Forelimb muscle (tissue), 1 donor: Measurements from ENCODE around the gene PLCH2. TPM values are rescaled to one million over a fixed set of nuclear protein-coding genes. Genes with fewer than 3 reads are reported as not detected.

Experiments
- DNase-seq: peaks from one replicate; pipeline ENCODE4 v3.0.0-alpha.2; 2013; ENCODE audit warnings: low read depth
- polyA plus RNA-seq: library from polyadenylated mRNA; unstranded; fragments of 120-200 nt; gene quantifications from one replicate; pipeline ENCODE4 v1.2.1, GENCODE V29; 2013; ENCODE audit not compliant: insufficient read length

PLCH2 gene
- polyA plus RNA-seq, 1 donor = 0.63 TPM

DNA sequence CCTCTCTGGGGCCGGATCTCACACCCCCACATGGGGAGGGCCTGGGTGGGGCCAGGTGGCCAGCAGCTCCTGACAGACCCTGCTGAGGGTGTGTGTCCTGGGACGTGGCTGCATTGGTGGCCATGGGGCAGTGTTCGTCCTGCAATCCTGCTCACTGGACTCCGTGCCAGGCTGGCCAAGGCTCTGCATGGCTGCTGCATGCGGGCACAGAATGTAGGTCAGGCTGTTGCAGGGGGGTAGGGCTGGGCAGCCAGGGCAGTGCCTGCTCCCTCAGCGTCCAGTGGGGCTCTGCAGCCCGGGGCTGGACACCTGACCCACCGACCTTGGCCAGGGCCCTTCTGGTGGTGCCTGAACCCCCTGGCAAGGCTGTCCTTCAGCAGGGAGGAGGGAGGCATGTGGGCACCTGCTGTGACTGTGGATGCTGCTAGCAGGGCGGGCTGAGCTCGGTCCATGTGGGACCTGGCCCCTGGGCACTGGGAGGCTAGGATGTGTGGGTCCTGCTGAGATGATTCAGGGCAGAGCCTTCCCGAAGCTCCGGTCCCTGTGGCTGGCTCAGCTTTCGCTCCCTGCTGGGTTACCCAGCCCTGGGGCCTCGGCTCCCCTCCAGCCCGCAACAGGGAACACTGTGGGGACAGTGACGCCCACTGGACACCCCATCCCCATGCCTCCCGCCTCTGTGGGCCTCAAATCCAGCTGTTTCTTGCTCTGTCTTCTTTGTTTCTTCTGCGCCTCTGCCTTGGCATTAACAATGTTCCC, 14.9 kb upstream of the PLCH2 start:
- DNase-seq = no peak

DNA sequence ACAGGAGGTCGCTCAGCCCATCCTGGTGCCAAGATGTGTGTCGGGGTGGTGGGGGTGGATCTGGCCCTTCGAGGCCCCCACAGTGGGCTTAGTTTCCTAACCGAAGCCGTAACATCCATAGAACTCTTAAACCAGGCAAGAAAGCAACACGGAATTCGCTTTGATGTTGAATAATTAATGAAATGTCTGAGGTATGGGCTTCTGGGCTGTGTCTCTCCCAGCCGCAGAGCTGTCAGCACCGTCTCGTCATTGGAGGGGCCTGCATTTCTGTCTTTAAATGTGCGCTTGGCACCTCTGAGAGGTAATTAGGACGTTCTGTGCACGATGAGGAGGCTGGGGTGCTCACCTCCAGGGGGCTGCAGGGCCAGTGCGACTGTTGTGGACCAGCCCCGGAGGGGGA, 13.3 kb upstream of the PLCH2 start:
- no peak for DNase-seq

DNA sequence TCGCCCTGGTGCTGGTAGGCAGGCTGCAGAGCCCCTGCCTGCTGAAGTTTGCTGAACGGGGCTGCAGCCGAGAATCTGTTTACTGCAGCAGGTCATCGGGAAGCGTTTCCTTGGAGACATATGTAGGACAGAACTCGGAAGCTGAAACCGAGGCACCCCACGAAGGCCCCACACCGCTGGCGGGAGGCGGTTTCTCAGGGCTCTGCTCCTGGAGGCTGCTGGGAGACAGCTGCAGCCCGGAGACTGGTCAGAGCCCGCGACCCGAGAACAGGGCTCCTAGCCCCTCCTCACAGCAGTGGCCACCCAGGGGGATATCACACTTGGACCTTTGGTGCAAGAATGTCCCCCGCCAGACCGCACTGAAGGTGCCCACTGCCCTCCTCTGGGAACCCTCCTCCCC, 12.7 kb upstream of the PLCH2 start:
- no peak for DNase-seq

DNA sequence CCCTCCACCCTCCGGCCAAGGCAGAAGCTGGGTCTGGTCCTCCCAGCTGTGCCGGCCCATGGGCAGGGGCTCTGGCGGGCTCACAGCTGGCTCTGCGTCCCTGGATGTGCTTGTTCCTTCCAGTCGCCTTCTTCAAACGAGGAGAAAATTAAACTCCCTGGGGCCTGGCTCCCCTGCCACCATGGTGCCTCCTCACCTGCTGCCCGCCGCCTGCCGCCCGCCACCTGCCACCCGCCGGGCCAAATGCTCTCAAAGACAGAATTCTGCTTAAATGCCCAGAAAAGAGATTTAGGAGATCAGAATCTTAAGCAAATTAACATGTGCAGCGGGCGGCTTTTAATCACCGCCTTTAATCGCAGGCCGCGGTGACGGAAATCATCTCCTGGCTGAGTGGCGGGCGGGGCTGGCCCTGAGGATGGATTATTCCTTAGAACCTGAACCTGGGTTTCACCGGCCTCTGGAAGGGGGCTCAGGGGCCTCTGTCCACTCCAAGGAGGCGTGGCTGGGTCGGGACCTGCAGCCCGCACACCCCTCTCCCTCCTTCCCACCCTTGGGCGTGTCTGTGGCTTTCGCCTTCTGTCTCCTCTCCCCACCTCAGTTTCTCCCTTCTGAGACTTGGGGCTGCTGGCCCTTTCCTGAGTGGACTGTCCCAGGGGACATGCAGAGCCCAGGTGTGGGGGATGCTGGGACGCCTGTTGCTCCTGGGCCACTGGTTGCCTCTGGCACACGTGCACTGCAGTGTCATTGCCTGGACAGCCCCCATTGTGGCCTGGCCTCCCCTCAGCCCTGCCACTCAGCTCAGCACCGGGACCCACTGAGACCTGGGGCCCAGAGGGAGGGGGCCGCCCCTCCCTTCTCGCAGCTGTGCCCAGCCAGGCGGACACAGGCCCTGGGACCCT, 10.5 kb upstream of the PLCH2 start:
- DNase-seq = no peak

DNA sequence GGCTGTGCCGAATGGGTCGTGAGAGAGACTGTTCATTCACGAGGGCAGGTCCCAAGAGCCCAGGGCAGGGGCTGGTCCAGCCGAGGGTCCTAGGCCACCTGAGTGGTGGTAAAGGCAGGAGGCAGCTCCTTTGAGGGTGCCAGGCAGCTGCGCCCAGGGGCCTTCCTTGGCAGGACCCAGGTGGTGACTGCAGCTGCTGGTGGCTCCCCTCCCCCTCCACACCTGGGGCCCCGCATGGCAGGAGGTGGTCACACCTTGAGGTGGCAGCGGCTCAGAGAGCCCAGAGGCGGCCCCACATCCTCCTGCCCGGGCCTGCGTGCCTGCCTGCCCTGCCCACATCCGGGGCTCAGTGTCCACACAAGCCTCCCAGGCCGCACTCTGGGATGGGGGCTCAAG, 9.8 kb upstream of the PLCH2 start:
- no peak for DNase-seq

DNA sequence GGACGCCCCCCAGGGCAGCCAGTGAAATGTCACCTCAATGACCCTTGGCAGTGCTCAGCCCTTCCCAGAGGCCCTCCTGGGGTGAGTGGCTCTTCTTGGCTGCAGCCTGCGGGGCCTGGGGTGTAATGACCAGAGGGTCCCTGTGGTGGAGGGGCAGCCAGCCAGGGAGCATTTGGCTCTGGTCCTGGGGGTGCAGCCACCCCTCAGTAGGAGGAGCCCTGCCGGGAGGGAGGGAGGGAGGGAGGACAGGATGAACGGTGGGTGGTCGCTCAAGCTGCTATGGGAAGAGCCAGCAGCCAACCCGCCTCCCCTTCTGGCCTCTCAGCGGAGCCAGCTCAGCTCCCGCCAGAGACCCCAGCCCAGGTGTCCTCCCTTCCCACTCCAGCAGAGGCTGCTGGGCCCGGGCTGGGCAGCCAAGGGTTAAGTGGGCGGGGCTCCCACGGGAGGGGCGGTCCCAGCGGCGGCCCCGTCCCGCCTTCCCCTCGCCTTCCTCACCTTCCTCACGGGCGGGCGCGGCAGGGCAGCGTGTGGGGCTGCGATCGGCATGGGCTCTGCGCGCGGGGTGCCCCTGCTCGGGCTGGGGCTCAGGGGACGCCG, 9.0 kb upstream of the PLCH2 start:
- DNase-seq = no peak

DNA sequence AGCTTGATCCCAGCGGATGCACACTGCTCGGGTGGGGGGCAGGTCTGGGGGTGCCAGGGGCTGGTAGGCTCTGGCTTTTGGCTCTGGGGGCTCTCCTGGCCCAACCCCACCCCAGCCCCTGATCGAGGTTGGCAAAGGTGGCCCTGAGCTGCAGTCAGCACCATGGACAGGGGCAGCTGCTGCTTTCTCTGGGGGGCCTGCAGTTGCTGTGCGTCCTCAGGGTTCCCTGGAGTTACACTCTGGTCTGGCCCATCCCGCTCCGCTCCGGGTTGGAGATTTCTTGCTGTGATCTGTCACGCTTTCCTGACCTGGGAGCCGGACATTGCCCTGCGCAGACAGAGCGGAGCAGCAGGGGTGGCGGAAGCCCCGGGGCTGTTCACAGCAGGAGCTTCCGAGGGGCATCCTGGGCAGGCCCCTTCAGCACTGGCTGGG, 8.0 kb upstream of the PLCH2 start:
- DNase-seq = no peak

DNA sequence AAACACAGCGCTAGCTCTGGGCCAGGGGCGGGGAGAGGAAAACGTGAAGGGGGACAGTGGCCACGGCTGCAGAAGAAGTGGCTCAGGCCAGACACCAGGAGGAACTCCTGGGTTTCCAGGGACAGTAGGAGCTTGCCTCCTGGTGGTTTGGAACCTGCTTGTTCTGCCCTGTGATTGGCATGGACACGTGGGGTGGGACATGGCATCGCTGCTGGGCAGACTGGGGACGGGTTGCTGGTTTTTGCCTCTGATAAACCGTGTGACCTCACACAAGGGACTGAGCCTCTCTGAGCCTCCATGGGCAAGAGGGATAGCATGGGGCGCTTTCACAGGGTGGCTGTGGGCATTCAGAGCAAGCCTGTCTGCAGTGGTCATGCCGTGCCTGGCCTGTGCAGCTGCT, 7.5 kb upstream of the PLCH2 start:
- DNase-seq = no peak

DNA sequence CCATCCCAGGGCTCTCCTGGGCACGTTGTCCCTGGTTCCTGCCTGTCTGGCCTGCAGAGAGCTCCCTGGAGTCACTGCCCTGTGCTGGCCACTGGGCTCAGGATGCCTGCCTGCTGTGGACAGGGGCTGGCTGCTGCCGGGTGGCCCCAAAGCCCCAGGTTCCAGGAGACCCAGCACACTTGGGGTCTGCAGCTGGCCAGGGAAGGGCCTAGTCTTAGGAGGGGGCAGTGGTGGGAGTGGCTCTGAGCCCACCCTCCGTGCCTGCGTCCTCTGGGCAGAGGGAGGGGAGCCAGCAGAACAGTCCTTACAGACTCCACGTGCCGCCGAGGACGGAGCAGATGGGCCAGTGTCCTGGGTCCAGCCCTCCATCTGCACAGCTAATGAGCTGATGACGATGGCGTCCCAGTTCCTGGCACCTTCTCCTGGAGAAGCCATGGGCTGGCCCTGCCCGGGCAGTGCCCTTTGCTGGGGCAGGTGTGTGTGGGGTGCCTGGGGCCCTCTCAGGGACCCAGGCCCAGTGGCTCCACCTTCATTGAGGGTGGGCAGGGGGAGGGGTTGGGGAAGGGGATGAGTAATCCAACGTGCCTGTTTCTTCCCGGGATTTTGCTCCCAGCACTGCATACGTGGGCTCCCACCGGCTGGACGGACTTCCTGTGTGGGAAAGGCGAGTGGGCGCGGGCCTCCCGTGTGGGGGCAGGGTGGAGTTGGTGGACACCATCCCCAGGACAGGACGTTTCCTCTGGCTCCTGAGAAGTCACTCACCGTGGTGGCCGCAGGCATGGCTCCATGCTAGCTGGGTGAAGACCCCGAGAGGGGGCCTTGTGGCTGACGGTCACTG, 6.8 kb upstream of the PLCH2 start:
- DNase-seq = no peak

DNA sequence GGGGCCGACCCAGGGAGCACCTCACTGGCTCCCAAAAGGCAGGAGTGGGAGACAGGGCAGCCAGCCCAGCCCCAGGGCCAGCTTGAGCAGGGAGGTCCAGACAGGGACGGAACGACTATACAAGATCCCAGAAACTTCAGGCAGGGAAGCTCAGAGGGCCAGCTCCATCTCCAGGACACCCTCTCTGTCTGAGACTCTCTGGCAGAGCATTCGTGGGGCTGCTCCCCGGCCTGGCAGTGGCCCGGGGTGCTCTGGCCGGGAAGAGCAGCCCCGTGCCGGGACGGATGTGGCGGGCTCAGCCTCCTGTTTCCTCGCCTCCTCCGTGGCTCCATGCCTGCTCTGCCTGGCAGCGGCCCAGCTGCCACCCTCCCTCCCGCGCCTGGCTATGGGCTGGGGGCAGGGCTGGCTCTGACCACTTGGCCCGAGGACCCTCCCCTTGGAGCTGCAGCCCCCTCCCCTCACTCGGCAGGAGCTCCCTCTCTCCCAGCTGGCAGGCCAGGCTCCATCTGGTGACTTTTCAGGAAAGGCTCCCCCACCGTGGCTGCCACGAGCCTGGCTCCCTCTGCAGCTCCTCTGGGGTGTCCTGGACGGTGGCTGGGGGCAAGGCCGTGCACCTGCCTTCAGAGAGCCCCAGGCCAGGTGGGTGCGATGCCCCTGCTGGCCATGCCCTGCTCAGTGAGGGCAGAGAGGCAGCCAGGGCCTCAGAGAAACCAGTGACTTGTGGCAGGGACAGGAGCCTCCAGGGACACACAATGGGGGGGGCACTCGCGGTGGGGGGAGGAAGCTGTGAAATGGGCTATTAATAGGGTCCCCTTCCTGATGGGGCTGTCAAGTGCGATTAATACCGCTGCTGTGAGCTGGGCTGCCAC, 5.6 kb upstream of the PLCH2 start:
- DNase-seq = no peak

DNA sequence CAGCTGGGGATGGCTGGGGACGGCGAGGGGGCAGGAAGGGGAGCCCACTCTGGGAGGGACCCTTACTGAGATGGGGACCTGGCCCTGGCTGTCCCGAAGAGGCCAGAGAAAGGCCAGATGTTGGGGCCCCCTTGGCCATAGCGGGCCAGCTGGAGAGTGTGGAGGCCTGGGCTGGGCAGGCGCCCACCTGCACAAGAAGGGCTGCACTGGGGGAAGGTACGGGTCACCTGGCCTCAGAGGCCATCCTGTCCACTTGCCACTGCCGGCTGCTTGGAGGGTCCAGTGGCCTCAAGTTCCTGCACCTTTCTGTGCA, 5.0 kb upstream of the PLCH2 start:
- no peak for DNase-seq

DNA sequence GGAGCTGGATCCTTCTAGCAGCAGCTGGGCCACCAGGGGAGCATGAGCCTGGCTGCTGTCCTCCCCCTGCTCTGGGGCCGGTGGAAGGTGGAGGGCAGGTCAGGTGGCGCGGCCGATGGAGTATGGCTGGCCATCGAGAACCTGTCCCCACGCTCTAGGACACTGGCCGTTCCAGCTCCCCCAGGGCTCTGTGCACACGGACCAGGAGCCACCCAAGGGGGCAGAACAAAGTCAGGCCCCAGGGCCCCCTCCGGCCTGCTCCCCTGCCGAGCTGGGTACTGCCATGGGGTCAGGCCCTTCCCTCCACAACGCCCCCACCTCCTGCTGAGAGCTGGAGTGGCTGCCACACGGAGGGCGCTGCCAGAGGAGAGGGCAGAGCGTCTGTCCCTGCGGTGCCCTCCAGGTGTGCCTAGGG, 4.5 kb upstream of the PLCH2 start:
- DNase-seq = no peak

DNA sequence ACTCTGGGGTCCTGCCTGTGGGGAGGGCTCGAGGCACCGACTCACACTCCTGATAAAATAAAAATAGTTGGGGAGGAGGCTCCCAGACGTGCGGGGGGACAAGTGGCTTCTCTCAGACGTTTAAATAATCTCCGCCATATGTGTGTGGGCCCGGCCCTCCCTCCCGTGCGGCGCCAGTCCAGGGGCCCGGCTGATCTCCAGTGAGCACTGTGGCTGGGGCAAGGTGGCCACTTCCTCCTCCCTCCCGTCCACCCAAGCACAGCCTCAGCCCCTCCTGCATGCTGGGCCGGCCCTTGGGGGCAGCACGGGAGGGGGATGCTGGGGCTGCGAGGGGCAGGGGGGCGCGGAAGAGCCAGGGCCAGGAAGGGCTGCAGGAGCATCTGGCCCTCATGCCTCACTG, 4.0 kb upstream of the PLCH2 start:
- DNase-seq = no peak

DNA sequence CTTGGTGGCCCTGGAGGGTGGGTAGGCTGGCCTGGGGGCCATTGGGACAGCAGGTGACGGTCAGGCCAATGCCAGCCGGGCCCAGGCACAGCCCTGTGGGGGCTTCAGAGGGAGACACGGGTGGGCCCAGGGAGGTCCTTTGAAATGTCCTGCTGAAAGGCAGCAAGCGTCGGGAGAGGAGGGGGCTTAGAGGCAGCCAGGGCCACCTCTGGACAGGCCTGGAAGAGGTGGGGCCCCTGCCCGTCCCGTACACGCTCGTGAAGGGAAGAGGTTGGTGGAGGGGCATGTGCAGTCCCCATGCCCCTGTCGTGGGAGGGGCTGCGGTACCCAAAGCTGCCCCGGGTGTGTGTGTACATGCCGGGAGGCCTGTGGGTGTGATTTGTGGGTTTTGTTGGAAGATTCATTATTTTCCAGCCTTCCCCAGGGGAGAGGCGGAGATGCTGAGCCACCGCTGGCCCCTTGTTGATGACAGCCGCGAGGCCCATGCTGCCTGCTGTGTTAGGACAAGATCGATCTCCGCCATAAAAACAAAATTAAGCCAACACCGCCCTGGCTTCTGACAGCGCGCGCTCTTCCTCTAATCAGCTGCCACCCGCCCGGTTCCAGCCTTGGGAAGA, 3.4 kb upstream of the PLCH2 start:
- no peak for DNase-seq

DNA sequence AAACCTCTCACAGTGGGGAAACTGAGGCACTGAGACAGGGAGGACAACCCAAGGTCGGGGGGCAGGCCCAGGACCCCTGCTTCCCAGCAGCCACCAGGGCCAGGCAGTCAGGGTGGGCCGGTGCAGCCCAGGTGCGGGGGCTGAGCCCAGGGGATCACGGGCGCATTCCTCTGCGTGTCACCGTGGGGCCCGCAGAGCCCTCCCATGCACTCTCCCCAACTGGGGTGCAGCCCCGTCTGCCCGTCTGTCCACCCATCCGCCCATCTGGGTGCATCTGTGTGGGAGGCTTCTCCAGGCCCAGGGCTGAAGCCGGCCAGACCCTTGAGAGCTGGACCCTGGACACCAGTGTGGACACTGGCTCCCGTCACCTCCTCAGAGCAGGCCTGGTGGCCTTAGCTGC, 2.9 kb upstream of the PLCH2 start:
- DNase-seq = no peak

DNA sequence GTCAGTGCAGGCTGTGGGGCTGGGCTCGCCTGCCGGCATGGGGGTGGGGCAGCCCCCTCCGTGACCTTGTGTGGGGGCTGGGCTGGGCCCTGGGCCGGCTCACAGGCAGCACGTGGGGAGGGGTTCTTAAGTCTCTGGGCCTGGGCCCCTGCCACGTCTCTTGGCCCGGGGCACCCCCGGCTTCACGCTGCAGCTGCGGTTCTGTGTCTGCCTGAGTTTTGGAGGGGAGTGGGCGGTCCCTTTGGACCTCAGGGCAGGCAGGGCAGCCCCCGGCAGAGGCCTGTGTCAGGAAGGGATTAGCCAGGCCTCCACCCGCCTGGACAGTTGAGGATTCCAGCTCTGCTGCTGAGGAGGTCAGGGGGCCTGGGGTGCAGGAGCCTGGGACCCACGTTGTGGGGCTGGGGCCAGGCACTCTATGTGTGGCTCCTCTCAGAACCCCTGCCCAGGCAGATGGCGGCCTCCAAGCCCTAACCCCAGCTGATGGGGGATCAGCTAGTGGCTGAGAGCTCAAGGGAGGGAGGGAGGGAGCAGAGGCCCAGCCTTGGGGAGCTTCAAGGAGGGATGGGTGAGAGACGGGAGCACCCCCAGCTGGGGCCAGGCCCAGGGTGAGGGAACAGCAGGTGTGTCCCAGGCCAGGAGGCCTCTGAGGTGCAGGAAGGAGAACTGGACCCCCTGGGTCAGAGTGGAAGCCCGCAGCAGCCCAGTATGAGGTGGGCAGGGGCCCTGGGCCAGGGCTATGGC, 1.8 kb upstream of the PLCH2 start:
- DNase-seq = no peak

DNA sequence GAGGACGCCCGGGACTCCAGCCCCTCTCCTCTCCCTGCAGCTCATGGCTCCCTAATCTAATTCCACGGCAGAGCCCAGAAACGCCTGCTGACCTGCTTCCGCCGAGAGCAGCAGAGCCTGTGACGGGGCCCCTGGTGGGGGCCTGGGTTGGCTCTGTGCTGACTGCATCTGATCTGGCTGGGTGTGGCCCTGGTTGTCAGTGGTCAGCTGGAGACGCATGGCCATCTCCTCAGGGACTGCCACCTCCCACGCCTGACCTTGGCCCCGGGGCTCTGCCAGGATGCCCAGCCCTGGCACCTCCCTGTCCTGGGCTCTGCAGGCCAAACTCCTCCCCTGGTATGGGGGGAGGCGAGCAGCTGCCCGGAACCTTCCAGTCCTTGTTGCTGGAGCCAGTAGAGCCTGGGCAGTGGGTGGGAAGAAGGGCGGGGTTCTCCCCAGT, 1.1 kb upstream of the PLCH2 start:
- DNase-seq = no peak

DNA sequence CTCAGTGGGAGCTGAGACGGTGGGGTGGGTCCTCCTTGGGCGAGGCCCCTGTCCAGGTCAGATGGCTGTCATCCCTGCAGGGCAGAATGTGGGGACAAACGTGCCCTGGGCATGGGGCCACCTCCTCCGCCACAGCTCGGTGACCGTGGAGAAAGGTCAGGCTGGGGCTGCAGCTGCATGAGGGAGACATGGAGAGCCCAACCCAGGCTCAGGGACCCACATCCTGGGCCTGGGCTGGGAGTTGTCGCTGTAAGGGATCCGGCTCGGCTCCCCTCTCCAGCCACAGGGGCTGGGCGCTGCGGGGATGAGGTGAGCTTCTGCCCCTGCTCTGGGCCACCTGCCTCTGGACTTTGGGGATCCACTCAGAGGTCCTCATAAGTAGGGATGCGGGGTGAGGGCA, 518 bp upstream of the PLCH2 start:
- DNase-seq = no peak

DNA sequence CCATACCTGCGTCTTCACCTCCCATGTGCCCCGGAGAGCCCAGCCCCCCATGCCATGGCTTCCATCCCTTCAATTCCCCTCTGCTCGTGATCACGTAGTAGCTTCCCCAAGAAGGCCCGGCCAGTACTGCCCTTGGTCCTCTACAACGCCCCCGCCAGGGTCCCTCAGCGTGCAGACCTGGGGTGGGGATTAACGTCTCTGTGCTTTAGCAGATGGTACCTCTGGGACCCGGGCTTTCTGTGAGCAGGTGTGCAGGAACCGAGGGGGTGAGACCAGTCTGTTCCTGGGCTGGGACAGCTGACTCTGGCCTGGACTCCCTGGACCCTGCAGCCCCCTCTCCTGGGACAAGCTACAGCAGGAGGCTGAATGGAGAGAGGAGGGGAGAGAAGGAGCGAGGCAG, 1.2 kb downstream of the PLCH2 start:
- no peak for DNase-seq
